NCI-H446 (cell line): ENCODE measurements around the gene GNAI2.

Experiments
- DNase-seq, 2 experiments: peaks; one replicate each; lab custom pipeline; 2025; lab: John Stamatoyannopoulos, UW

GNAI2 gene

GRCh38 chr3:50235716-50236483 lies at the start of gene GNAI2:
Gene GNAI2 (plus strand): TSS chr3:50236204. CDS start chr3:50236336, 132 bp downstream.
- DNase-seq, result peak; percentile 87 to 95

GRCh38 chr3:50187750-50188149 lies 48.3 kb upstream of the GNAI2 start:
- no peak for DNase-seq

- DNase-seq, result peak; percentile 37 to 72
Measured at GRCh38 chr3:50189274-50189673, 46.7 kb upstream of the GNAI2 start.

GRCh38 chr3:50189989-50190388 lies 46.0 kb upstream of the GNAI2 start:
- DNase-seq, result no peak

GRCh38 chr3:50190936-50191660 lies 44.9 kb upstream of the GNAI2 start, which contains the start of gene GNAT1:
Gene GNAT1 (plus strand): TSS chr3:50191610. CDS start chr3:50191726, 116 bp downstream.
- no peak for DNase-seq

- no peak for DNase-seq
Measured at GRCh38 chr3:50192124-50192523, 43.9 kb upstream of the GNAI2 start.

- peak; percentile 11 to 58 for DNase-seq
Measured at GRCh38 chr3:50192689-50193141, 43.3 kb upstream of the GNAI2 start.

GRCh38 chr3:50193286-50193685 lies 42.7 kb upstream of the GNAI2 start:
- no peak for DNase-seq

- no peak for DNase-seq
Measured at GRCh38 chr3:50193746-50194127, 42.3 kb upstream of the GNAI2 start.

- DNase-seq, result peak in 1 of 2 experiments; percentile 9
Measured at GRCh38 chr3:50194128-50194902, 41.7 kb upstream of the GNAI2 start.

- no peak for DNase-seq
Measured at GRCh38 chr3:50194903-50195500, 41.0 kb upstream of the GNAI2 start.

- no peak for DNase-seq
Measured at GRCh38 chr3:50195501-50196252, 40.3 kb upstream of the GNAI2 start.

GRCh38 chr3:50196253-50196801 lies 39.7 kb upstream of the GNAI2 start:
- no peak for DNase-seq

GRCh38 chr3:50201573-50202315 lies 34.3 kb upstream of the GNAI2 start:
- no peak for DNase-seq

- DNase-seq, result no peak
Measured at GRCh38 chr3:50202353-50203112, 33.5 kb upstream of the GNAI2 start.

GRCh38 chr3:50203113-50203808 lies 32.7 kb upstream of the GNAI2 start:
- DNase-seq, result no peak

- no peak for DNase-seq
Measured at GRCh38 chr3:50203809-50204803, 31.9 kb upstream of the GNAI2 start.
